ENCODE results near the gene KIF21A.

KIF21A gene

GRCh38 chr12:39440781-39441180 is 2.1 kb downstream of the KIF21A start:
- Histone ChIP-seq H3K9ac (ENCODE audit: low read length) (no peak overlapping the region), H3K4me2 (ENCODE audit: low read length) (no peak overlapping the region), H3K79me1 (ENCODE audit: low read length) (no peaks in the 10 kb centered on the region), H2BK15ac (replicated peaks; ENCODE audit: low read depth) (no peak overlapping the region), H3K36me3 (ENCODE audit: control insufficient read depth, insufficient read depth, low read length) (no peaks in the 10 kb centered on the region), H3K27me3 (ENCODE audit: insufficient read depth, low read length, poor library complexity) (no peaks in the 10 kb centered on the region), H2AK5ac (ENCODE audit: low read length) (no peak overlapping the region), H2BK5ac (ENCODE audit: low read length) (no peak overlapping the region), H2BK120ac (ENCODE audit: low read depth, low read length) (no peak overlapping the region), H3K4ac (ENCODE audit: low read depth, low read length) (no peak overlapping the region), H3K23ac (ENCODE audit: low read length) (no peak overlapping the region), H3K27ac (ENCODE audit: low read depth, low read length) (no peak overlapping the region), H3K18ac (ENCODE audit: low read length) (no peak overlapping the region), H3K56ac (ENCODE audit: low read length) (no peak overlapping the region), H4K8ac (ENCODE audit: low read depth, low read length) (no peak overlapping the region), H3K4me1 (ENCODE audit: control insufficient read depth, low read depth, low read length) (no peaks in the 10 kb centered on the region), H3K4me3 (ENCODE audit: low read length) (no peak overlapping the region), H3K79me2 (ENCODE audit: control insufficient read depth, insufficient read depth, low read length) (no peaks in the 10 kb centered on the region), H4K5ac (ENCODE audit: low read length) (no peak overlapping the region)
- peak; percentile 31 for DNase-seq
- no CpG with 5 or more reads among the region's 2 CpGs for WGBS (ENCODE audit: extremely low coverage, insufficient coverage, low lambda C conversion rate)

GRCh38 chr12:39440101-39440500 is 2.8 kb downstream of the KIF21A start:
- Histone ChIP-seq H2AK5ac (ENCODE audit: low read length) (no peak overlapping the region), H3K4me3 (ENCODE audit: low read length) (no peak overlapping the region), H3K23ac (ENCODE audit: low read length) (no peak overlapping the region), H3K27me3 (ENCODE audit: insufficient read depth, low read length, poor library complexity) (no peaks in the 10 kb centered on the region), H2BK5ac (ENCODE audit: low read length) (no peak overlapping the region), H3K56ac (ENCODE audit: low read length) (no peak overlapping the region), H3K9ac (ENCODE audit: low read length) (no peak overlapping the region), H3K4ac (ENCODE audit: low read depth, low read length) (no peak overlapping the region), H3K79me1 (ENCODE audit: low read length) (no peaks in the 10 kb centered on the region), H3K4me2 (ENCODE audit: low read length) (no peak overlapping the region), H3K18ac (ENCODE audit: low read length) (no peak overlapping the region), H2BK120ac (ENCODE audit: low read depth, low read length) (no peak overlapping the region), H3K27ac (ENCODE audit: low read depth, low read length) (no peak overlapping the region), H2BK15ac (replicated peaks; ENCODE audit: low read depth) (no peak overlapping the region), H3K36me3 (ENCODE audit: control insufficient read depth, insufficient read depth, low read length) (no peaks in the 10 kb centered on the region), H4K5ac (ENCODE audit: low read length) (no peak overlapping the region), H3K79me2 (ENCODE audit: control insufficient read depth, insufficient read depth, low read length) (no peaks in the 10 kb centered on the region), H3K4me1 (ENCODE audit: control insufficient read depth, low read depth, low read length) (no peaks in the 10 kb centered on the region), H4K8ac (ENCODE audit: low read depth, low read length) (no peak overlapping the region)
- no peak for DNase-seq
- WGBS (ENCODE audit: extremely low coverage, insufficient coverage, low lambda C conversion rate) = no CpG with 5 or more reads among the region's 1 CpG

- Histone ChIP-seq H2BK5ac (ENCODE audit: low read length) (no peak overlapping the region), H3K56ac (ENCODE audit: low read length) (no peak overlapping the region), H2BK120ac (ENCODE audit: low read depth, low read length) (no peak overlapping the region), H3K18ac (ENCODE audit: low read length) (no peak overlapping the region), H3K4me2 (ENCODE audit: low read length) (no peak overlapping the region), H2AK5ac (ENCODE audit: low read length) (no peak overlapping the region), H3K27ac (ENCODE audit: low read depth, low read length) (no peak overlapping the region), H3K4ac (ENCODE audit: low read depth, low read length) (no peak overlapping the region), H3K4me3 (ENCODE audit: low read length) (no peak overlapping the region), H4K5ac (ENCODE audit: low read length) (no peak overlapping the region), H4K8ac (ENCODE audit: low read depth, low read length) (no peak overlapping the region), H3K27me3 (ENCODE audit: insufficient read depth, low read length, poor library complexity) (no peaks in the 10 kb centered on the region), H2BK15ac (replicated peaks; ENCODE audit: low read depth) (no peak overlapping the region), H3K23ac (ENCODE audit: low read length) (no peak overlapping the region), H3K36me3 (ENCODE audit: control insufficient read depth, insufficient read depth, low read length) (no peaks in the 10 kb centered on the region), H3K79me2 (ENCODE audit: control insufficient read depth, insufficient read depth, low read length) (no peaks in the 10 kb centered on the region), H3K79me1 (ENCODE audit: low read length) (no peaks in the 10 kb centered on the region), H3K4me1 (ENCODE audit: control insufficient read depth, low read depth, low read length) (no peaks in the 10 kb centered on the region), H3K9ac (ENCODE audit: low read length) (no peak overlapping the region)
- no CpG with 5 or more reads among the region's 3 CpGs for WGBS (ENCODE audit: extremely low coverage, insufficient coverage, low lambda C conversion rate)
- no peak for DNase-seq
Measured at GRCh38 chr12:39435531-39435930, 7.4 kb downstream of the KIF21A start.

GRCh38 chr12:39431797-39432196 is 11.1 kb downstream of the KIF21A start:
- Histone ChIP-seq H3K4me3 (ENCODE audit: low read length) (no peak overlapping the region), H2BK120ac (ENCODE audit: low read depth, low read length) (no peak overlapping the region), H3K79me2 (ENCODE audit: control insufficient read depth, insufficient read depth, low read length) (no peaks in the 10 kb centered on the region), H4K8ac (ENCODE audit: low read depth, low read length) (no peak overlapping the region), H3K9ac (ENCODE audit: low read length) (no peak overlapping the region), H3K4me1 (ENCODE audit: control insufficient read depth, low read depth, low read length) (no peaks in the 10 kb centered on the region), H3K27me3 (ENCODE audit: insufficient read depth, low read length, poor library complexity) (no peaks in the 10 kb centered on the region), H3K18ac (ENCODE audit: low read length) (no peak overlapping the region), H3K4ac (ENCODE audit: low read depth, low read length) (no peak overlapping the region), H2AK5ac (ENCODE audit: low read length) (no peak overlapping the region), H2BK5ac (ENCODE audit: low read length) (no peak overlapping the region), H3K79me1 (ENCODE audit: low read length) (no peaks in the 10 kb centered on the region), H4K5ac (ENCODE audit: low read length) (no peak overlapping the region), H3K23ac (ENCODE audit: low read length) (no peak overlapping the region), H3K36me3 (ENCODE audit: control insufficient read depth, insufficient read depth, low read length) (no peaks in the 10 kb centered on the region), H3K27ac (ENCODE audit: low read depth, low read length) (no peak overlapping the region), H3K4me2 (ENCODE audit: low read length) (no peak overlapping the region), H2BK15ac (replicated peaks; ENCODE audit: low read depth) (no peak overlapping the region), H3K56ac (ENCODE audit: low read length) (no peak overlapping the region)
- no CpG with 5 or more reads among the region's 1 CpG for WGBS (ENCODE audit: extremely low coverage, insufficient coverage, low lambda C conversion rate)
- no peak for DNase-seq

GRCh38 chr12:39431002-39431796 is 11.7 kb downstream of the KIF21A start:
- Histone ChIP-seq H3K23ac (ENCODE audit: low read length) (no peak overlapping the region), H3K79me2 (ENCODE audit: control insufficient read depth, insufficient read depth, low read length) (no peaks in the 10 kb centered on the region), H3K18ac (ENCODE audit: low read length) (no peak overlapping the region), H3K27ac (ENCODE audit: low read depth, low read length) (no peak overlapping the region), H2BK5ac (ENCODE audit: low read length) (no peak overlapping the region), H3K36me3 (ENCODE audit: control insufficient read depth, insufficient read depth, low read length) (no peaks in the 10 kb centered on the region), H3K4ac (ENCODE audit: low read depth, low read length) (no peak overlapping the region), H3K56ac (ENCODE audit: low read length) (no peak overlapping the region), H3K4me3 (ENCODE audit: low read length) (no peak overlapping the region), H3K79me1 (ENCODE audit: low read length) (no peaks in the 10 kb centered on the region), H2BK120ac (ENCODE audit: low read depth, low read length) (no peak overlapping the region), H2AK5ac (ENCODE audit: low read length) (no peak overlapping the region), H4K8ac (ENCODE audit: low read depth, low read length) (no peak overlapping the region), H3K4me2 (ENCODE audit: low read length) (no peak overlapping the region), H3K9ac (ENCODE audit: low read length) (no peak overlapping the region), H2BK15ac (replicated peaks; ENCODE audit: low read depth) (no peak overlapping the region), H3K27me3 (ENCODE audit: insufficient read depth, low read length, poor library complexity) (no peaks in the 10 kb centered on the region), H3K4me1 (ENCODE audit: control insufficient read depth, low read depth, low read length) (no peaks in the 10 kb centered on the region), H4K5ac (ENCODE audit: low read length) (no peak overlapping the region)
- no peak for DNase-seq
- WGBS (ENCODE audit: extremely low coverage, insufficient coverage, low lambda C conversion rate) = no CpG with 5 or more reads among the region's 3 CpGs

GRCh38 chr12:39429809-39430208 is 13.1 kb downstream of the KIF21A start:
- Histone ChIP-seq H3K4ac (ENCODE audit: low read depth, low read length) (no peak overlapping the region), H2BK15ac (replicated peaks; ENCODE audit: low read depth) (no peak overlapping the region), H3K27ac (ENCODE audit: low read depth, low read length) (no peak overlapping the region), H2BK120ac (ENCODE audit: low read depth, low read length) (no peak overlapping the region), H3K27me3 (ENCODE audit: insufficient read depth, low read length, poor library complexity) (no peaks in the 10 kb centered on the region), H3K79me2 (ENCODE audit: control insufficient read depth, insufficient read depth, low read length) (no peaks in the 10 kb centered on the region), H3K79me1 (ENCODE audit: low read length) (no peaks in the 10 kb centered on the region), H3K56ac (ENCODE audit: low read length) (no peak overlapping the region), H2AK5ac (ENCODE audit: low read length) (no peak overlapping the region), H3K4me2 (ENCODE audit: low read length) (no peak overlapping the region), H4K5ac (ENCODE audit: low read length) (no peak overlapping the region), H3K18ac (ENCODE audit: low read length) (no peak overlapping the region), H3K4me3 (ENCODE audit: low read length) (no peak overlapping the region), H3K9ac (ENCODE audit: low read length) (no peak overlapping the region), H4K8ac (ENCODE audit: low read depth, low read length) (no peak overlapping the region), H3K36me3 (ENCODE audit: control insufficient read depth, insufficient read depth, low read length) (no peaks in the 10 kb centered on the region), H3K4me1 (ENCODE audit: control insufficient read depth, low read depth, low read length) (no peaks in the 10 kb centered on the region), H3K23ac (ENCODE audit: low read length) (no peak overlapping the region), H2BK5ac (ENCODE audit: low read length) (no peak overlapping the region)
- WGBS (ENCODE audit: extremely low coverage, insufficient coverage, low lambda C conversion rate) = no CpG with 5 or more reads among the region's 2 CpGs
- no peak for DNase-seq
